GM19397 (cell line): ENCODE measurements around the gene SRPK2.
"Not testable (repeated sequence)": the region's sequence is repeated elsewhere in the genome, so short reads cannot be mapped to it uniquely, and the experiment has no call there.

Experiments
- ATAC-seq: cut with Tn5 transposase; IDR thresholded peaks from one replicate; pipeline ENCODE4 v1.9.1; 2021; ENCODE audit warnings: mild to moderate bottlenecking, moderate library complexity; ENCODE audit not compliant: unreplicated experiment

SRPK2 gene

DNA sequence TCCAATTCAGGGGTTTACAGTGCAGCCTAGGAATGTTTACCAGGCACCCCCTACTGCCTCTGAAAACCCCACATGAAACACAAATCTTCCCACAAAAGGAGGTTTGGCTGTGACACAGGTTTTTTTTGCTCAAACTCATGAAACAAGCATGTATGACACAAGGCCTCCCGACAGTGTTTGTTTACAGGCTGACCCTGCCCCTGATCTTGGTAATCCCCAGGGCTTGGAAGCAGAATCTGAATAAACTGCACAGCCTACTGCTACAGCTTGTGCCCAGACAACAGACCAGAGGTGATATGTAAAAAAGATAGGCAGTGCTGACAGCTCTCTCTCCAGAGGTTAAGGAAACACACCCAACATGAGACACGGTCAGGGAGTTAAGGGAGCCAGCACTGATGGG is 190.5 kb downstream of the SRPK2 start:
- no peak for ATAC-seq

DNA sequence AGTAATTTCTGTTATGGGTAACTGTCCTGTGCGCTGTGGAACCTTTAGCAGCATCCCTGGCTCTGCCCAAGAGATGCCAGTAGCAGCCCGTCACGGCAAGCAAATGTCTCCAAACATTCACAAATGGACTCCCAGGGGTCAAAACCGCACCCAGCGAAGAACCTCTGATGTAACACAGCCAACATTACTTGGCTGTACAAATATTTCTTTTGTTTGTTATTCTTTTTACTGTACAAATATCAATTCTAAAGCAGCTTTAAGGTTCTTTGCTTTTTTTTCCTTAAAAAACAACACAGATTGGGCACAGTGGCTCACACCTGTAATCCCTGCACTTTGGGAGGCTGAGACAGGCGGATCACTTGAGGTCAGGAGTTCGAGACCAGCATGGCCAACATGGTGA is 192.2 kb downstream of the SRPK2 start:
- no peak for ATAC-seq

DNA sequence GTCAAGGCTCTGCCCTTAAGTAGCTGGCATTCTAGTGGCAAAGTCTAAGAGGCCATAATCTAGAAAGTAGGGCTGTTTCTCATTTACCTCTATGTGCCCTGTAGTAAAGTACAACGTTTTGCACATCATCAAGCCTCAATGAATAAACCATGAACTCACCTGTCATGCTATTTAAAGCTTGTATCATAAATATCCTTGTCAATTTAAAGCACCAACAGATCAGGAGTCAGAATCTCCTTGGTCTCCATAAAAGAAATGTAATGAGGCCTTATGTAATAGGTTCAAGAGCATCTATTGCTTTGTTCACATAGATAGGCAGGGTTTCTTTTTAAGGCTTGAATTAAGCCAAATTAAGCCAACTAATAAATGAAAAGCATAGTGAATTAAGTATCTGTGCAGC is 192.8 kb downstream of the SRPK2 start:
- ATAC-seq, result no peak

DNA sequence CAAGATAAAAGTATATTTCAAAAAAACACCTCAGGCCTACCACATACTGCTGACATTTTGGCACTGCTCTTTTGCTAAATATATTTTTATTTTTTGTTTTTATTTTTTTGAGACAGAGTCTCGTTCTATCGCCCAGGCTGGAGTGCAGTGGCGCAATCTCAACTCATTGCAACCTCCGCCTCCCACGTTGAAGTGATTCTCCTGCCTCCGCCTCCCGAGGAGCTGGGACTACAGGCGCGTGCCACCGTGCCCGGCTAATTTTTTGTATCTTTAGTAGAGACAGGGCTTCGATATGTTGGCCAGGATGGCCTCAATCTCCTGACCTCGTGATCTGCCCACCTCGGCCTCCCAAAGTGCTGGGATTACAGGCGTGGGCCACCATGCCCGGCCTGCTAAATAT is 193.8 kb downstream of the SRPK2 start:
- not testable (repeated sequence) for ATAC-seq

DNA sequence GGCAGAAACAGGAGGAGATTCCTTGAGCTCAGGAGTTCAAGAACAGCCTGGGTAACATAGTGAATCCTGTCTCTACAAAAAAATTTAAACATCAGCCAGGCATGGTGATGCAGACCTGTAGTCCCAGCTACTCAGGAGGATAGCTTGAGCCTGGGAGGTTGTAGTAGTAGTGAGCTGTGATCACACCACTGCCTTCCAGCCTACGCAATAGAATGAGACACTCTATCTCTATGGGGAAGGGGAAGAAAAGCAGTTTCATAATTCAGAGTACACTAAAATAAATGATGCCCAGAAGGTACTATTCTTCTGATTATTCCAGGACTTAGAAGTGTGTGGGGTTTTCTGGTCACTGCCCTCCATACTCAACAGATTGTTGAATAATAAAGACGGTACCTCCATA is 197.4 kb downstream of the SRPK2 start:
- no peak for ATAC-seq

DNA sequence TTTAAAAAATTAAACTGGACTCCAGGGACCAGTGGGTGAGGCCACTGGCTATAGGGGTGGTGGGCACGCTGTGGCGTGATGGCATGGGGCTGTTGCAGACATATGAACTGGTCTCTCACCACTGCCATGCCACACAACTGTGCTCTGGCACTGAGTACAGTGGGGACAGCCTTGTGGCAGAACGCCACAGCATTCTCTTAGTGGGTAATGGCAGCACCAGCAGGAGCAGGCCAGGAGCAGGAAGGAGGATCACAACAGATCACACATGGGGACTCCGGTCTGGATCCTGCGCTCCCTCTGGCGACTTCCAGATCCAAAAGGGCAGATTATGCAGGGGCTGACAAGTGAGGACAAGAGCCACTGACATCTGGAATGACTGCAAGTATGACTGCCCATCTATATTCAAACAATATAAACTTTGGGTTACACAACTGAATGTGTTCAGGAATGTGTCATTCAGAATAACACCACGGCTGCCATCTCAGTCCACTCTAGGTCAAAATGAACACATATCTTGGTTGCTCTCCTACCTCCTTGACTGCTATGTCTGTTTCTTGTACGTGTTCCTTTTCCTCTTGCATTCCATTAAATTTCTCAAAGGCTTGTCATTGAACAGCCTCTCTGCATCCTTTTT is 198.7 kb downstream of the SRPK2 start:
- ATAC-seq, result no peak

DNA sequence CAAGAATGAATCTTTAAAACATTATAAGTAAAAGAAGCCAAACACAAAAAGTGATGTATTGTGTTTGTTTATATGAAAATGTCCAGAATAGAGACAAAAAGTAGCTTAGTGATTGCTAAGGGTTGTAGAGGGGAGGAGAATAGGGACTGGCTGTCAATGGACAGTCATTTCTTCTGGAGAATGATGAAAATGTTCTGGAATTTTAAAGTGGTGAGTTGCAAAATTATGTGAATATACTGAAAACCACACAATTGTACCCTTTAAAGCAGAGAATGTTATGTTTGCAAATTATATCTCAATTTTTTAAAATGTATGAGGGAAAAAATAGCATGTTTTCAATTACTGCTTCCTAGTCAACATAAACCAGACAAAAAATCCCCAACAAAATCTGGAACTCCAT is 200.5 kb downstream of the SRPK2 start:
- no peak for ATAC-seq

DNA sequence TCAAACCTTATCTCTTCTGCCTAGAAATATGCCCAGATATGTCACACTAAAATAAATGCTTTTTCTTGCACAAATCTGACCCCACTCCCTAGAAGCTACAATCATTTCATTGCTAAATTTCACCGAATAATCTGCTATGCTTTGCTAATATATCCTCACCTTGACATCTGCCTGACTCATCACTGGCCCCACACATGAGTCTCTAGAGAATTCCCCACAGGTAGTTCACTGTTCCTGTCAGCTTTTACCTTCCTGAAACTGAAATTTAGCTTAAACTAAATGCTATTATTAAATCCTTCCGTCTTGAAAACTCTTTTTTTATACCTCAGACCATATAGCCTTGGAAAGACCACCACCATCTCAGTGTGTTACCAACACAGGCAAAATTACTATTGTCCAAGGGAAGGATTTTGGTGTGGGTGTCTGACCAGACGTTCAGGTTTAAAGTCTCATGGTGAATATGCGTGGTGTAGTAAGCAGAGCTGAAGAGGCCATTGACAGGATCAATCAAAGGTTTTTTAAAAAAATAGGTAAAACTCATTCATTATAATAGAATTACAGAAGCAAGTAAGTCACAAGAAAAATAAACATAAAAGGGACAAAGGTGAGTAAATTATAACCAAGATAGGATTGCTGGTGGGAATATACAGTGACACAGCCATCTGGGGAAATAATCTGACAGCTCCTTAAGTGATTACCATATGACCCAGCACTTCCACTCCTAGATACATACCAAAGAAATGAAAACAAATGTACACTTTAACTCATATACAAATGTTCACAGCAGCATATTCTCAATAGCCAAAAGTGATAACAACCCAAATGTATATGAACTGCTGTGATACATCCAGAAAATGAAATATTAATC is 201.2 kb downstream of the SRPK2 start:
- ATAC-seq, result peak; percentile 61

DNA sequence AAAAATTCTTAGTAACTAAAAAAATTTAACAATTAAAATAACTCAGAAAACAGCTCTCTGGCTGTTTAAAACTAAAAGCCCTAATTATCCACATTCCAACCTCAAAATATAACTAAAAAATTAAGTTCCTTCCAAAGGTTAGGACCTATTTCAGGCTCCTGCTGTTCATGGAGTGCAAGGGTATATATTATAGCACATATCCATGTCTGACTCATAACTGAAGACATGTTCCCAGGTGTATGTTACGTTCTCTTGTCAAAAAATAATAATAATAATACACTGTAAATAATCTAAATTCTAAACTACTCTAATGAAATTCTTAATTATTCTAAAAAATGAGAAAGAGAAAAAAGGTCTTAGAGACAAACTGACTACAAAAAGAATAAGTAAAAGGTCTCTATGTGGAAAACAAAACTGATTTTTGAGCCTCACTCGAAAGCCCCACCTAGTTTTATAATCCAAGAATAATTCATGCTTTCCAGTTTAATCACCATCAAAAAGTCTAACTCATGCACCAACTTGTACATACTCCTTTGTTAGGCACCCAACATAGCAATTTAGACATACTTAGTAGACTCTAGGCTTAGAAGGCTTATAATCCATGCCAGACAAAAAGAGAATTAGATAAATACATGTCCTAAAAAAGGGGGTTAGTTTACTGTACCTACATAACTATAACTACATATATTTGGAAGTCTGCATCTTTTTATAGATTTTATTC is 203.3 kb downstream of the SRPK2 start:
- no peak for ATAC-seq

DNA sequence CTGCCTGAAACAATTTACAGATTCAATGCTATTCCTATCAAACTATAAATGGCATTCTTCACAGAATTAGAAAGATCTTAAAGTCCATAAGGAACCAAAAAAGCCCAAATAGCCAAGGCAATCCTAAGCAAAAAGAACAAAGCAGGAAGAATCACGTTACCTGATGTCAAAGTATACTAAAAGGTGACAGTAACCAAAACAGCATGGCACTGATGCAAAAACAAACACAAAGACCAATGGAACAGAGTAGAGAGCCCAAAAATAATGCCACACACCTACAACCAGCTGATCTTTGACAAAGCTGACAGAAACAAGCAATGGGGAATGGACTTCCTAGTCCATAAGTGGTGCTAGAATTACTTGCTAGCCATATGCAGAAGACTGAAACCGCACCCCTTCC is 208.7 kb downstream of the SRPK2 start:
- ATAC-seq, result no peak

DNA sequence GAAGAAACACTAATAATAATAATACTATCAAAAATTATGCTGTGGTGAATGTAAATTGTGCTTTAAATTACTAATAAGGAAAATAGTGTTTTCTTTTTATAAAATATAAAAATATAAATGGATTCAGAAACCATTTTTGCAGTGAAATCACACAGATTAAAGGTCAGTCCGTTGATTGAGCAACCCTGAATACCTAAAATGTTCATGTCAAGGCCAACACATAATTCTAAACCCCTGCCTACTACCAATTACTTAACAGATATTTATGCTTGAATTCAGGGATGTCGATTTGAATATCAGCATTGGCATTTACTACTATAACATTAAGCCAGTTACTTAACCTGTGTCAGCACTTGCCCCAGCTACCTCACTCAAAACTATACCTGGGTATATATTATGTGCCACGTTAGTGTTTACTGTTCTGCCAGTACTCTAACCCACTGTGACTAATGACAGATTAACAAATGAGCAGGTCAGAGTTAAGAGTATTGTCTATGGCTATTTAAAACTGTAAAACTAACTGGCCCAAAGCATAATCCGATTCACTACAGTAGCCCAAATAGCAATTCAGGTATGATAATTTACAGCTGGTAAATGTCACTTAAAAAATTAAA is 209.7 kb downstream of the SRPK2 start:
- ATAC-seq, result no peak

DNA sequence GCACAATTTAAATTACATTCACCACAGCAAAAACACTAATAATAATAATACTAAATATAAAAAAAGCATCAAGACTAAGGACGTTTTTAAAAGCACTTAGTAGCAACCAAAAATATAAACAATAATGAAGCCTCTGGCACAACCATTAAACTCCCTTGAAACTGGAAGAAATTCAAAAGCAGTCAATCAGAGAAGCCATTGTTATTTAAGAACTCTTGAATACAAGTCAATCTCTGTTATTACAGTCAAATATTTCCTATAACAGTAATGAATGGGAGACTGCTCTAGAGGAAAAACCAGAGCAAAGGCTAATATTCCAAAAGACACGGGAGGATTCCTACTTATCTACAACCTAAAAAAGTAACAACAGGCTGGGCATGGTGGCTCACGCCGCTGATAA is 210.5 kb downstream of the SRPK2 start:
- no peak for ATAC-seq

DNA sequence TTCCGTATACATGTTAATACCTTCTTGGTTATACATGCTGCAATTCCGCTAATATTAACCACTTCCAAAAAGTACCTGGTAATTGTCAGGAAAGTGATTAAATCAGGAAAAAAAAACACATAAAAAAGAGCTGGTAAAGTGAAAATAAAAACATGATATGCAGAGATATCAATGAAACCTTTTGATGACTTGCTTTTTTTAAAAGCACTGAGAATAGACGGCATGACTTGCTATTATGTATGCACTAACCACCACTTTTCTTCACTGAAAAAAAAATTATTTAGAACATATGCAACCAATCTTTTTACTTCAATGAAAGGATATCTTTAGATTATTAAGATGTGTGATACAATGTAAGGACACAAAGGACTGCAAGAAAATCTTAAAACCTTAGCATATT is 211.7 kb downstream of the SRPK2 start:
- ATAC-seq, result no peak

DNA sequence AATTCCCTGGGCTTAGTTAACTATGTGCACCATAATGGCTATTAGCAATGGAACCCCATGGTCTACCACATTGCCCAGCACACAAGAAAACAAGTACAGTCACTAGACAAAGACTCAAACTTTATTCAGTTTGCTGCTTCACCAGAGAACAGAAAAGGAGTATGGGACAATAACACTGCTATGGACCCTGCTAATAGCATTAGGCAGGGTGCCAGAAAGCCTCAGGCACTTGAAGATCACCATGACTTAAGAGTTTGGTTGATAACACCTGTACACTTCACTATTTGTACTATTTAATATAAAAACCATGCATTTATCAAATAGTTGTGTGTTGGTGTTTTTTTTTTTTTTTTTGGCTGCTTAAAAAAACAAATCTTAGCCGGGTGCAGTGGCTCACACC is 215.1 kb downstream of the SRPK2 start:
- no peak for ATAC-seq

DNA sequence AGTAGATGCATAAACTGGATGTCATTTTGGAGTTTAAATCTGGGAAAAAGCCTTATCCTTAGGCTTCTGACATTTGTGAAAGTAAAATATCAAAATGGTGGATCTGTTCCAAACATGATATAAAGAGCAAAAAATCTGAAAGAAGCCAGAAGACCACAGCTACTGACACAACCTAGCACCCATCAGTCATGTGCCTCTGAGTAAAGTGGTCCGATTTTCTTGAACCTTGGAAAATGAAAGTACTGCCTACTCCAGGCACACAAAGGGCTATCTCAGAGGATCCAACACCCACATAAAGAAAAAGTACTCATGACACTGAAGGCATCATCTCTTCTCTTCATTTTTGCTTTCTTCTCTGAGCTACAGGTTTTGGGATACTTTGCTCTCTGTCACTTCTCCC is 224.0 kb downstream of the SRPK2 start:
- no peak for ATAC-seq

DNA sequence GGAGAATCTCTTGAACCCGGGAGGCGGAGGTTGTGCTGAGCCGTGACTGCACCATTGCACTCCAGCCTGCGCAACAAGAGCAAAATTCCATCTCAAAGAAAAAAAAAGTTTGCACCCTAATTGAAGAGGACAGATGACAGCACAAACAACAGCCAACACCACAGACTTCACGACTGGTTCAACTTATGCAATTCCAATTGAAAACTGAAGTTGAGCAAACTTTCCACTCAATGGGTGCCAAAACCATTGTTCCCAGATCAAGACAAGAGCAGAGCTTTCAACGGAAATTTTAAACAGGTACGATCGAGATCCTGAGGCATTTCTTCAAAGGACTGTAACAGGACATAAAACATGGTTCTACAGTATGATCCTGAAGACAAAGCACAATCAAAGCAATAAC is 225.0 kb downstream of the SRPK2 start:
- ATAC-seq, result no peak

DNA sequence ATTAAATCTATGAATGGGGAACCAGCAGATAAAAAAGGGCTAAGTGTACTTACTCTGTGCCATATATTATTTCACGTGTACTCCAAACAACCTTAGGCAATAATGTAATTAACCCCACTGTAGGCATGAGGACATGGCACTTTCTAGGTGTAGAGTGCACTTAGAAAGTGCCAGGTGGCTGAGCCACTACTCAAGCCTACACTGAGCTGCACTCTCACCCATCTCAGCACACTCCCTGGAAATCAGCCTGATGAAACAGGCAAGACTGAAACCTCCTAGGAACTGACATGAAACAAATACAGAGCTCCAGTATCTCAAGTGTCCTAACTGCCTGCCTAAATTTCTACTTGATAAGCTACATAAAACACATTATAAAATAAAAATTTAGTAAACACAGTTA is 227.4 kb downstream of the SRPK2 start:
- no peak for ATAC-seq

DNA sequence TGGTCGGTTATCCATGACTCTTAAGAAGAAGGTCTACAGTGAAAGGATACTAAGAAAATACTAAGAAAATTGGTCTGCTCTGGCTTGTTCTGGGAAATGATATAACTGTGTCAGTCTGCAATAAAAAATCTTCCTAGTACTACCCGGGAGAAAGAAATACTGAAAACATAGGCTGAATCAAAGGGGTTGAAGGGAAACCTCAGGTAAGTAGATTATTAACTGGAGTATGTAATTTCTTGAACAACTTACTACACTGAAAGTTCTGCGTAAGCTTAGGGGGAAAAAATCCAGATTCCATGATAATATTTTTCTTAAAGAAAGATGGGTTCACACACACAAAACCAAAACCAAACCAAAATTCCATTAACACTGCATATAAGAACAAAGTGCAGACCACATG is 231.4 kb downstream of the SRPK2 start:
- no peak for ATAC-seq

DNA sequence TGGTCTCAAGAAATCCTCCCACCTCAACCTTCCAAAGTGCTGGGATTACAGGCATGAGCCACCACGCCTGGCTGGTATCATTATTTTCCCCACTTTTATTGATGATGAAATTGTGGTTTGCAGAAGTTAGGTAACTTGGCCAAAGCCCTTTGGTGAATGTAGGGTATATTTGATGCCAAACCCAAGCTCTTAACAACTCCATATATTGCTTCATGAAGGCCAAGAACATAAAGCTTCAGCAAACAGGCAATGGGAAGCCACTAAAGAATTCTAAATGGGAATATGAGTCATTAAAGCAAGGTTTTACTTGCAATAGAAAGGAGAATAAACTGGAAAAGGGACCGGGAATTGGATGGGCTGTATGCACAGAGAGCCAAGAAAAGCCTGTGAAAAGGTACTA is 232.0 kb downstream of the SRPK2 start:
- ATAC-seq, result no peak

DNA sequence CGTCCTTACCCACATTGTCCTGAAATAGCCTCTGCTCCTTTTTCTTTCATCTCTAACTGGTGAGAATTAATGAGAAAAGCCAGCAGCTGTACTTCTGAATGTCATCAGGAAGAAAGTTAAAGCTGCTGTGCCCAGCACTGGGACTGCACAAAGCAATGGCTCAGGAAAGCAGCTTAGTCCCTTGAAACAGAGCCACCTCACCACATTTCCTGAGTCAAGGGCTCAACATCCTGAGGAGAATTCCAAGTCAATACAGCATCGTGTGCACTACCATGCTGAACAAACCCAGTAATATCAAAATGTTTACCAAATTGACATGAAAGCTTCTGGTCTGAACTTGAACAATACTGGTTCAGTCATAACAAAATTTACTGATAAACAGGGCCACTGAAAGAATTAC is 234.6 kb downstream of the SRPK2 start:
- no peak for ATAC-seq

DNA sequence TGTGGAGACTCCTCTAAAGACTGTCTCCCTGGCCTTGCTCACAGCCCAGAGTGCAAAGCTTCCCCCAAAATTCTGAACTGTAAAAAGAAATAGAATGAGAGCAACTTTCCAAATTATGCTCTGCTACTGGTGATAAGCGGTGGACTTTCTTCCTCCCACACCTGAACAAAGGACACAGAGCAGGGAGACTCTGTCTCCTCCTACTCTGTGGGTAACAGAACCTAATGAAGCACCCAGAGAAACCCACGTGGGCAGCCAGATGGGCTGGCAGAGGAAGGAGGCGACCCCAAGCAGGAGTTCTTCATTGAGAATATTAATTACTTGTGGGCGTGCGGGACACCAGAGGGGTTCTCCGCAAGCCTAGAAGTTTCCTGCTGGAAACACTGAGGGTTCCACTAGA is 235.2 kb downstream of the SRPK2 start:
- ATAC-seq, result no peak

DNA sequence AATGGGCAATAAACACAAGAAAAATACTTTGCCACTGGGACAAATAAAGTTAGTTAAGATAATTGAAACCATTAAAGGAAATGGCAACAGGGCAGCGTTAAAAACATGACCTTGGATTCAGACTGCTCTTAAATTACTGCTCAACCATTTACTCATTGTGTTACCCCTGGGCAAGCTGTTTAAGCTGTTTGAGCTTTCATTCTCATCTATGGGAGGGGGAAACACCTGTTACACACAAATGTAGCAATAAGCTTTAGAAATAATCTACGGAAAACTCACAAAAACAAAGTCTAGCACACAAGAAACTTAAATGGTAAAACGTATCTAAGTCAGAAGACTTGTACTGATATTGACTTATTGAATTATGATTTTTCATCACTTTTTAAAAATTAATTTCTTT is 237.6 kb downstream of the SRPK2 start:
- no peak for ATAC-seq
